ENCODE measurements around the gene FOXO1. TPM values are rescaled to one million over a fixed set of nuclear protein-coding genes. Genes with fewer than 3 reads are reported as not detected.

The FOXO1 gene
- total RNA-seq, 1 donor from 2014 or later, result 7.6 TPM

DNA sequence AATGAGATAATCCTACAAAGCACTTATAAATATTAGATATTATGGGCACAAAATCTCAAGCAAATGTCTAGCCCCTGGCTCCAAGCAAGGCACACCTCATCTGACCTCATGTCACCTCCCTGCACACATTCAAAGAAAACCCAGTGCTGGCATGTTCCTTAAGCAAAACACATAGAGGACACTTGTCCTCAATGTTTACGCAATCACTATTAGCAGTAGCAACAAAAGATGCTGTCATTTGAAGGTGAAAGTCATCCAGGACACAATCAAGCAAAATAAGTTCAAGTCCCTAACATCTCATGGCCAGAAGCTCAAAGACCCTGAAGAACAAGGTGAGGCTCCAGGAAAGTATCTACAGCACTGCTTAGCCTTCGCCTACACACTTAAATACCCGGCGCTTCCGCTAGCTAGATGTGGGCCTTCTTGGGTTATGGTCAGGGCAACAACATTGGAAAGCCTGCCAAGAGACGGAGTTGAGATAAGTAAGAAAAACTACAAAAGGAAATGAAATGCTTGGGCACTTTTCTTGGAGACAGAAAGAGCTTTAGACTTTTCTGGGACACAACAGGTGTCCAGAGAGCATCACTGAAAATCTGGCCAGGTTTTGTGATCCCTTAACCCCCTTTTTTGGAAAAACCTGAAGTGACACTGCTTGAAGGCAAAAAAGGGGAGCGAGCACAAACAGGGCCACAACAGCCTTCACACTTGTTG is 85.7 kb downstream of the FOXO1 start:
- FAIRE-seq (no peak), DNase-seq (ENCODE audit: low read depth) (no peak)
- H3K4me3 ChIP-seq (ENCODE audit: low read depth, low read length), result no peak overlapping the region
- H3K27me3 ChIP-seq (ENCODE audit: control insufficient read depth, insufficient read depth, low read length), result no peaks in the 10 kb centered on the region
- H3K36me3 ChIP-seq (ENCODE audit: control insufficient read depth, insufficient read depth, low read length), result no peaks in the 10 kb centered on the region
- TF ChIP-seq, protein P1, sequence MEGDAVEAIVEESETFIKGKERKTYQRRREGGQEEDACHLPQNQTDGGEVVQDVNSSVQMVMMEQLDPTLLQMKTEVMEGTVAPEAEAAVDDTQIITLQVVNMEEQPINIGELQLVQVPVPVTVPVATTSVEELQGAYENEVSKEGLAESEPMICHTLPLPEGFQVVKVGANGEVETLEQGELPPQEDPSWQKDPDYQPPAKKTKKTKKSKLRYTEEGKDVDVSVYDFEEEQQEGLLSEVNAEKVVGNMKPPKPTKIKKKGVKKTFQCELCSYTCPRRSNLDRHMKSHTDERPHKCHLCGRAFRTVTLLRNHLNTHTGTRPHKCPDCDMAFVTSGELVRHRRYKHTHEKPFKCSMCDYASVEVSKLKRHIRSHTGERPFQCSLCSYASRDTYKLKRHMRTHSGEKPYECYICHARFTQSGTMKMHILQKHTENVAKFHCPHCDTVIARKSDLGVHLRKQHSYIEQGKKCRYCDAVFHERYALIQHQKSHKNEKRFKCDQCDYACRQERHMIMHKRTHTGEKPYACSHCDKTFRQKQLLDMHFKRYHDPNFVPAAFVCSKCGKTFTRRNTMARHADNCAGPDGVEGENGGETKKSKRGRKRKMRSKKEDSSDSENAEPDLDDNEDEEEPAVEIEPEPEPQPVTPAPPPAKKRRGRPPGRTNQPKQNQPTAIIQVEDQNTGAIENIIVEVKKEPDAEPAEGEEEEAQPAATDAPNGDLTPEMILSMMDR (IDR thresholded peaks at IDR 0.05; ENCODE audit: insufficient read depth, low read length, severe bottlenecking), result no peak

DNA sequence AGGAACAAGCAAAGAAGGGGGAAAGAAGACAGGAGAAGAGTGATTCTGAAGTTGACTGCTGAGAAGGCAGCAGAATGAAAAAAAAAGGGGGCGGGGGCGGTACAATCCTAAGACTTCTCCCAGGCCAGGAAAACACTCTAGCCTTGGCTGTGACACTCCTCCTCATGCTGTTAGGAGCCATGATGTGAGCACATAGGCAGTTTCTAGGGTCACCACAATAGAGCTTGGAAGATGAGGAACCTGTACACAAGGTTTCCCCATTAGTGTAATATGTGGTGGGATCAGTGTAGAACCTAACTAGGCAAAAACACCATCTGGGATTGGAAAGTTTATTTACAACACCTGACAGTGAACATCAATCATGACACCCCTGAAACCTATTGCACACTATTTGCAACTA is 86.9 kb downstream of the FOXO1 start:
- no peak overlapping the region for H3K4me3 ChIP-seq (ENCODE audit: low read depth, low read length)
- FAIRE-seq, result no peak
- no peaks in the 10 kb centered on the region for H3K27me3 ChIP-seq (ENCODE audit: control insufficient read depth, insufficient read depth, low read length)
- H3K36me3 ChIP-seq (ENCODE audit: control insufficient read depth, insufficient read depth, low read length), result no peaks in the 10 kb centered on the region
- TF ChIP-seq, protein P1 (IDR thresholded peaks at IDR 0.05; ENCODE audit: insufficient read depth, low read length, severe bottlenecking), result no peak
- no peak for DNase-seq (ENCODE audit: low read depth)

DNA sequence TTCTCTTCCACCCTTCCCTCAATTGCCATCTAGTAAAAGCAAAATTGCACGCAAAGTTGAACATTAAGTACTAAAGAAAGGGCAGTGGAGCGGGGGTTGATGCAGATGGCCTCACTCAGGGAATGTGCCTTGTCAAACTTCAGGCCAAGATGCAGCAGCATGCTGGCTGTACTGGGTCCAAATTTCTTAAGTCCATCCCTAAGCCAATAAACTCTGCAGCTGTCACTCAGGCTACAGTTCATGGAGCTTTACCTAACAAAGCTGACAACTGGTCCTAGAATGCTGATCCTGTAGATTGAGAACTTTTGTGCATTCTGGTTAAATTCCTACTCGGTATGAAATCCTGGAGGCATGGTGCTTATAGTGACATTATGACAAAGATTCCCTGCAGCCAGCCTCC is 88.4 kb downstream of the FOXO1 start:
- Histone ChIP-seq H3K4me3 (ENCODE audit: low read depth, low read length) (no peak overlapping the region), H3K36me3 (ENCODE audit: control insufficient read depth, insufficient read depth, low read length) (no peaks in the 10 kb centered on the region), H3K27me3 (ENCODE audit: control insufficient read depth, insufficient read depth, low read length) (no peaks in the 10 kb centered on the region)
- DNase-seq (ENCODE audit: low read depth) (no peak), FAIRE-seq (no peak)
- TF ChIP-seq, protein P1 (IDR thresholded peaks at IDR 0.05; ENCODE audit: insufficient read depth, low read length, severe bottlenecking), result no peak

DNA sequence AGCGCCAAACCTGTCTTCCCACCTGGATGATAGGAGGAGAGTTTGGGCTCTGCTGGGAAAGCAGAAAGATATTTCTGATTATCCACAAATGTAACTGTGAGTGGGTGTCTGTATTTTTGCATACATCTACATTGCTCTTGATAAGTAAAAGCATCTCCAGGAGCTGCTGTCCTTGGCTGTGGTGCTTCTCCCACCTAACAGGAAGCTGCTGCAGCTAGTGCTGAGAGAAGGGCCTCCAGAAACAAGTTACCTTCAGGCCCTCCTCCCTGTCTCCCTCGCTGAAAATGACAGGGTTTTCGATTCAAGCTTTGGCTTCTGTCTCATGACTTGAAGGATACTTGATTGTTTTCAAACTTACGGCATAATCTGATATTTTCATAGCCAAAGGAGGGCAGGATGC is 90.1 kb downstream of the FOXO1 start:
- no peak overlapping the region for H3K4me3 ChIP-seq (ENCODE audit: low read depth, low read length)
- FAIRE-seq (no peak), DNase-seq (ENCODE audit: low read depth) (no peak)
- TF ChIP-seq, protein P1 (IDR thresholded peaks at IDR 0.05; ENCODE audit: insufficient read depth, low read length, severe bottlenecking), result no peak
- no peaks in the 10 kb centered on the region for H3K36me3 ChIP-seq (ENCODE audit: control insufficient read depth, insufficient read depth, low read length)
- no peaks in the 10 kb centered on the region for H3K27me3 ChIP-seq (ENCODE audit: control insufficient read depth, insufficient read depth, low read length)

DNA sequence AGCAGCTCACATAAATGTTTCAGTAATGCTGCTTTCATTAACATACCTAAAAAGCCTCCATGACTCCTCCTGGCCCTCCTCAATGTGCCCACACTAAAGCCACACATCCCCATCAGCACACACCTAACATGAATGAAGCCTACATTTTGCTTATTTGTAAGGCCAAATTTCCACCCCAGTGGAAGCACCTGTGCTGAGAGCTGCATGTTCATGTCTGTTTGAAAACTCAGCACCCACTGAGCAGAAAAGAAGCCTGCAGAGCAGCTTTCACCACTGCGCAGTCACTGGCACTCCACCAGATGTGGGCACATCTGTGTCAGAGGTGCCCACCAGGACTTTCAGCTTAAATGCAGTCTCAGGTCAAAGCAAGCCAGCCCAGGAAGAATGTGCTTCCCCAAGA is 93.5 kb downstream of the FOXO1 start:
- TF ChIP-seq, protein P1 (IDR thresholded peaks at IDR 0.05; ENCODE audit: insufficient read depth, low read length, severe bottlenecking), result no peak
- Histone ChIP-seq H3K27me3 (ENCODE audit: control insufficient read depth, insufficient read depth, low read length) (no peaks in the 10 kb centered on the region), H3K36me3 (ENCODE audit: control insufficient read depth, insufficient read depth, low read length) (no peaks in the 10 kb centered on the region), H3K4me3 (ENCODE audit: low read depth, low read length) (no peak overlapping the region)
- DNase-seq (ENCODE audit: low read depth), result no peak
- FAIRE-seq, result no peak

Measured in bronchial epithelial cell (primary cell).